IPS-18c (cell line): ENCODE data around the gene NHLH2.

Source experiments
- H3K4me3 ChIP-seq: 2 replicates; pipeline ENCODE4 v1.7.0; 2013; ENCODE audit warnings: low read depth, mild to moderate bottlenecking, low read length, moderate library complexity; ENCODE audit not compliant: insufficient read depth
- H3K9me3 ChIP-seq: one replicate; pipeline ENCODE4 v1.6.1; 2013; ENCODE audit warnings: mild to moderate bottlenecking, low read length, moderate library complexity; ENCODE audit not compliant: control insufficient read depth, insufficient read depth

The NHLH2 gene

DNA sequence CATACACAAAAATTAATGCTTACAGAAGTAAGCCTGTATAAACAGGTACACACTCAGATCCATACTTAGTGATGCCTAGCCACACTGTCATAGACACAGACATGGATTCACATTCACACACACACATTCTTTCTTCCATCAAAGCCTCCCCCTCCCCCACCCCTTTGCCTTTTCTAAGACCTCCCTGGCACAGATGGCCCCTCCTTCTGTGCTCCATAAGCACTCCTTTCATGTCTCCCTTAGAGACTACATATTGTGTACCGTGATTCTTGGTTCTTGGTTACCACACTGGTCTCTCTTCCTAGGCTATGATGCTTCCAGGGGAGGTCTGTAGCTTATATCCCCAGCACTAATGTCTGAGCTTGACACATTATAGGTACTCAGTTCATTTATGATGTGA is 2.0 kb upstream of the NHLH2 start:
- H3K4me3 ChIP-seq, result no peak overlapping the region

DNA sequence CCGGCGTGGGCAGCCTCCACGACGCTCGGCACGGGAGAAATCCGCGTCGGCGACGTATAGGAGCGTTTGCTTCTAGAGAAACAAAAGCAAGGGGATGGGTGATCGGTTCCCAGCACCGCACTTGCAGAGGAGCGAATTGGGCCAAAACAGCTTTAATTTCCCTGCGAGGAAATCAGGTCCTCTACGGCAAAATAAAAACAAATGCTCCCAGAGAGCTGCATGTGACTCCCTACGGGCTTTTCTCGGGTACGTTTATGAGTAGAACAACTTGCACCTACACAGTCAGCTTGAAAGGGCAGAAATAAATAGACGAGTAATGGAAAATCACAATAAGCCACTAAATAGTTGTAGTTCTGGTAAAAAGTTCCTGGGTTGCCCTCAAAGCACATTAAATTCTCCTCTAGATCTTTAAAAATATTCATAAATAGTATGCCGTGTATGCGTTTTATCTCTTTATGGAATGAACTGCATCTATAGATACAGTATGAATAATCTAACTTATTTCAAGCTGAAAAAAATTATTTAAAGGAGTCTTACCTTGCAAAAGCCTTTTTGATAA is 1.2 kb downstream of the NHLH2 start:
- H3K4me3 ChIP-seq, result peak overlapping the region; percentile 60
- no peaks in the 10 kb centered on the region for H3K9me3 ChIP-seq

More for the DNA sequence above, 2.0 kb upstream of the NHLH2 start:
- no peaks in the 10 kb centered on the region for H3K9me3 ChIP-seq

DNA sequence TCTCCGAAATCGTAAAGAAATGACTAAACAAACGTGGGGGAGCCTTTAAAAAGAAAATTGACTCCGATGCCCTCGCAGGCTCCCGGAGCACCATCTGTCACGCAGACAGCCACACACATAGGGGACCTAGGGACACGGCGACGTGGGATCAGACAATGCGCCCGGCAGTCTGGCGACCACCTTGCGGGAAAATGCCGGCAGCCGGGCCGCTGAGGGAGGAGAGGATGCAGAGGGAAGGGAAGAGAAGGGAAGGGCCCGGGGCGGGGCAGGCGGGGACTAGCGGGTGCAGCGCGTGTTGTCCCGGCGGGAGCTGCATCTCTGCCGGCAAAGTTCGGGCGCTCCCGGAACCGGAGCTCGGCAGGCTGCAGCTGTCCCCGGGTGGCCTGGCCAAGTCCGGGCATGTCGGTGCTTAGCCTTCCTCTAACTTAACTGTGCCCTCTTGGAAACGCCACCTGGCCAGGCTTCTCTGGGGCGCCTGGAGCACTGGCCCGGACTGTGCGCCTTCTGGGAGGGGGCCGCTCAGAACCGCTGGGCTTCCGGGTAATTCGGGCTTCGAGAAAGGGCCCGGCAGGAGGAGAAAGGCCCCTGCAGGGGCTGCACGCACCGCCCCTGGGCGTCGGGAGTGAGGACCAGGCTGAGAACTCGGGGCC is 1.8 kb downstream of the NHLH2 start:
- Histone ChIP-seq H3K9me3 (no peaks in the 10 kb centered on the region), H3K4me3 (peak overlapping the region; percentile 60)

DNA sequence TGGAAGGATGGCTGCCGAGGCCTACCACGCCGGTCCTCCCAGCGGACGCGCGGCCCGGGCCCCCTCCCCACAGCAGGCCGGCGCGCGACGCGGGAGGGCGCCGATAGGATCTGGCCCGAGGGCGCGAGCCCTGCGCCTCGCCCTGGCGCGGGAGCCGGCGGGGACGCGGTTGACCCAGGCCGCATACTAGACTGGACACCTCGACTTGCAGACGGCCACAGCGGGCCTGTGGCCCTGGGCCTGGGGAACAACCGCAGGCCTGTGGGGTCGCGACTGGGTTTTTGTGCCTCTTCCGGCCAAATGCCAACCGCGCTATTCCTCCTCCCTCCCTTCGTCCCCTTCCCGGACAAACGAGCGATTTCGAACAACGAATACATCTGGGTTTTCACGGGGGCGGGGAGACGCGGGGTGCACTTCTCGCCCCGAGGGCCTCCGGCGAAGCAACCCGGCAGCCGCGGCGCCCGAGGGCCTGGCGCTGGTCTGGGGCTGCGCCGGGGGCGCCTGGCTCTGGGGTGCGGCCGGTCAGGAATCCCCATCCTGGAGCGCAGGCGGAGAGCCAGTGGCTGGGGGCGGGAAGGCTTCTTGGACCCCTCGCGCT is 2.4 kb downstream of the NHLH2 start:
- Histone ChIP-seq H3K9me3 (no peaks in the 10 kb centered on the region), H3K4me3 (peak overlapping the region; percentile 60)

DNA sequence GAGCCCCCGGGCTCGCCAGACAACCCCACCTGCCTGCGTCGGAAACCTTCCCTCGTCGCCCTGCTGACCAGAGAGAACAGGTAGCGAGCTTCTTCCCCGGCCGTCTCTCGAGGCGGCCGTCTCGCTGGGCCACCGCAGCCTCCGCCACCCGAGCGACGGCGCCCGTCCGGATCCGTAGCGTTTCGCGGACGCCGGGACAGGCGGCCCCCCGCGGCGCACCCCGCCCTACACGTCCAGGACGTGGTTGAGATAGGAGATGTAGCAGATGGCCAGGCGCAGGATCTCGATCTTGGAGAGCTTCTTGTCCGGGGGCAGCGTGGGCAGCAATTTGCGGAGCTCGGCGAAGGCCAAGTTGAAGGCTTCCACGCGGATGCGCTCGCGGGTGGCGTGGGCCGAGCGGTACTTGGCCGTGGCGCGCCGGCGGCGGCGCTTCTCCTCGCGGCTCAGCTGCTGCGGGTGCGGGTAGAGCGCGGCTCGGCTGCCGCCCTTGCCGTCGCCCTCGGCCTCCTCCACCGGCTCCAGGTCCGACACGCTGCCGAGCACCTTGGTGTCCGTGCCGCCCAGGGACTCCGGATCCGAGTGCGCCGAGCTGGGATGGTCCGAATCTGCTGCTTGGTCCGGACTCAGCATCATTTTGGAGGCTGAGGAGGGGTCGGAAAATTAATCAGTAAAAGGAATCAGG is 3.0 kb downstream of the NHLH2 start:
- no peaks in the 10 kb centered on the region for H3K9me3 ChIP-seq
- H3K4me3 ChIP-seq, result peak overlapping the region; percentile 60; the same call in 1 of the 2 replicates

DNA sequence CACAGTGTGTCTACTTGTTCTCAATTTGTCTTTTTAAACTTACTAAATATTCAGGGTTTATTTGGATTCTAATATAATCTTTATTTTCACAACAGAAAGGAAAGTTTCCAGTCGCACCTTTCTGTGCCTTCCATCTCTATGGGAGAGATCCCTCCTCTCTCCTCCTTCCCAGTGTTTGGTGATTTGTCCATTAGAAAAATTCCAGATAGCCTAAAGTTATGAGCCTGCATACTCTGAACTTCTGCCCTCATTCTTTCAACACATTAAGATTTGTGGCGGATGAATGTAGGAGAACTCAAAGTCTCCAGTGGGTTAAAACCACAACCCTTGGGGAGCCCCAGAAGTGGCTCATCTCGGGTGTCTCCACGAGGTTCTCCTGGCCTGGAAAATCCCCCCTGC is 3.6 kb downstream of the NHLH2 start:
- Histone ChIP-seq H3K9me3 (no peaks in the 10 kb centered on the region), H3K4me3 (peak overlapping the region; percentile 60; the same call in 1 of the 2 replicates)

DNA sequence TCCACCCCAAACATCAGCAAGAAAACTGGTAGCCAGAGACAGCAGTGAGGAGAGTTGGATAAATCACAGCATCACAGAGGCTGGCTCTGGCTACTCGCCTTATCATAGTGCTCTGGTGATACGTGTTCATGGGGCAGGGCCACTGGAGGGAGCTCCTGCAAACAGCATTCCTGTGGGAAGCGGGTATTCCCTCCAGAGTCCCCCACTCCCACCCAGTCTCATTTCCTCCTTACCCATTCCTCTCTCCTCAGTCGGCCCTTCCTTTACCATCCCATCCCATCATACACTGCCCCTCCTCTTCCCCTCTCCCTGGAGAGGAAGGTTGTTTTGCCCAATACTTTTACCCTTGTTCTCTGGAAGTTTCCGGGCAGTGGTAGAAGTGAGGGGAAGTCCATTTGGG is 7.1 kb downstream of the NHLH2 start:
- Histone ChIP-seq H3K4me3 (no peak overlapping the region), H3K9me3 (no peaks in the 10 kb centered on the region)

DNA sequence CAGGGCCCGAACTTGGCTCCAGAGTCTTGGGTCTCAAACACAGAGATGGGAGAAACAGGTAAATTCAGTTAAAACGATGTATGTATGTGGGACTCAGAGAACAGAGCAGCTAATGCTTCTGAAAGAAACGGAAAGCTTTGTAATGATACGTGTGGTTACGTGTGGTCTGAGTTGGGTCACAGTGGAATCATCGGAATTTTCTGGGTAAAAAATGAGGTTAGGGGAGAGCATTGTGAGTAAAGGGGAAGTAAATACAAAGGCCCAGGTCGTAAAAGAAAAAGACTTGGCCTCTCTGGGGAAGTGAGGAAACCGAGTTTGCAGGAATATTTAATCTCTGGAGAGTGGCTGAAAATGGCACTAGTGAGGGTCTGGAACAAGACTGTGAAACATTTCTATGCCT is 8.3 kb downstream of the NHLH2 start:
- no peak overlapping the region for H3K4me3 ChIP-seq

DNA sequence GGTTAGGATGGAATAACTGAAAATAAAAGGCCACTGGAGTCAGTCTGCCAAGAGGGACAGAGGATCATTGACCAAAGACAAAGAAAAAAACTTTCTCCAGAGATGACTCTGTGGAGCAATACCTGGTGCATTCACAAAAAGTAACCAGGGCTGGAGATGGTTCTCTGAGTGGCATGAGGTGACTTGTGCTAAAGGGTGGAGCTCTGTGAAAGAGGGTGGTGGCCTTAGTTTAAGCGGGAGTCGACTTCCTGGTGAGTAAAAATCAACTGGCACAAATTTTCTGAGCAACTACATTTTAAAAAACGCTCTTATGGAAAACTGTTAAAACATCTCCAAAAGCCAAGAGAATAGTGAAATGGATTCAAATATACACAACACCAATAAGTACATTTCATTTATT is 10.0 kb downstream of the NHLH2 start:
- H3K4me3 ChIP-seq, result no peak overlapping the region
- no peaks in the 10 kb centered on the region for H3K9me3 ChIP-seq

More for the DNA sequence above, 8.3 kb downstream of the NHLH2 start:
- no peaks in the 10 kb centered on the region for H3K9me3 ChIP-seq

DNA sequence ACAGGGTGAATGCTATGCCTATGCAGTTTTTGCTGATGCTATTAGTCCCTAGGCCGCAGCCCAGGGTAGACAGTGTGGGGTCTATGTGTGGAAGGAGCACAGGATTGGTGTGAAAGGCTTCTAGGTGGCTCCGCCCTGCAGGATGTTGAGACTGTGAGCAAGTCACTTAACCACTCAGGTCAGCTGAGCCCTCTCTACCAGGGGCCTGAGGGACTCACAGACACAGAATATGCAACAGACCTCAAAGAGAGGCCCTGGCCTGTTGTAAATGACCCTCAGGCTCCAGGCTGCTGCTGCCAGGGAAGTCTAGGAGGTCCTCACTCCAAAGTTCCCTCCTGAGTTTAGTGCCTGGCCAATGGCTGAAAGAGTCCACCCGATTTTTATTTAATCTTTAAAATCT is 11.0 kb downstream of the NHLH2 start:
- Histone ChIP-seq H3K4me3 (no peak overlapping the region), H3K9me3 (no peaks in the 10 kb centered on the region)

DNA sequence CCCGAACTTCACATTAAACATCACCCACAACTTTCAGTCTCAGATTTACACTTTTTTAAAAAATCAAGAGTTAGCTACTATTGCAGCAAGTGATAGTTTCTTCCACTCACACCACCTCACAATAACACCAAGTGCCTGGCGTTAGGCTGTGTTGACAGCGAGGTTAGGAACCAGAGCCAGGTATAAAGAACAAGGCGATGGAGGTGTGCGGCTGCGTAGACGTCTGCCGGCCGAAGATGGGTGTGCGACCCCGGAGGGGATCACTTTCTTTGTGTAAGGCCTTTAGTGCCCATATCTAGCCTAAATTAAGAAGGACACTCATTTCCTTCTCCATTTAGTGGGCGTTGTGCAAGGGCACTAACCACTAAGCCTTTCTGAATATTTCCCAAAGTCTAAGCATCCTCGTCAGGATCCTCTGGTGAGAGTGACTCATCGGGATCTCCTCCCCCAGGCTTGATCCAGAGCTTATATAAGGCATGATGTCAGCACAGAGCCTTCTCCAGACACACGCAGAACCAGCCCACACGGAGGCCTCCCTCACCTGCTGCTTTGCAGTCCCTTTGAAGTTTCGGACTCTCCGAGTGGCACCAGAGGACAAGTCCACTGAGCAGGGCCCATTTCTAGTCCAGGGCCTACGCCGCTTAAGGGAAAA is 11.8 kb downstream of the NHLH2 start:
- Histone ChIP-seq H3K9me3 (no peaks in the 10 kb centered on the region), H3K4me3 (peak overlapping the region; percentile 36; the same call in 1 of the 2 replicates)

DNA sequence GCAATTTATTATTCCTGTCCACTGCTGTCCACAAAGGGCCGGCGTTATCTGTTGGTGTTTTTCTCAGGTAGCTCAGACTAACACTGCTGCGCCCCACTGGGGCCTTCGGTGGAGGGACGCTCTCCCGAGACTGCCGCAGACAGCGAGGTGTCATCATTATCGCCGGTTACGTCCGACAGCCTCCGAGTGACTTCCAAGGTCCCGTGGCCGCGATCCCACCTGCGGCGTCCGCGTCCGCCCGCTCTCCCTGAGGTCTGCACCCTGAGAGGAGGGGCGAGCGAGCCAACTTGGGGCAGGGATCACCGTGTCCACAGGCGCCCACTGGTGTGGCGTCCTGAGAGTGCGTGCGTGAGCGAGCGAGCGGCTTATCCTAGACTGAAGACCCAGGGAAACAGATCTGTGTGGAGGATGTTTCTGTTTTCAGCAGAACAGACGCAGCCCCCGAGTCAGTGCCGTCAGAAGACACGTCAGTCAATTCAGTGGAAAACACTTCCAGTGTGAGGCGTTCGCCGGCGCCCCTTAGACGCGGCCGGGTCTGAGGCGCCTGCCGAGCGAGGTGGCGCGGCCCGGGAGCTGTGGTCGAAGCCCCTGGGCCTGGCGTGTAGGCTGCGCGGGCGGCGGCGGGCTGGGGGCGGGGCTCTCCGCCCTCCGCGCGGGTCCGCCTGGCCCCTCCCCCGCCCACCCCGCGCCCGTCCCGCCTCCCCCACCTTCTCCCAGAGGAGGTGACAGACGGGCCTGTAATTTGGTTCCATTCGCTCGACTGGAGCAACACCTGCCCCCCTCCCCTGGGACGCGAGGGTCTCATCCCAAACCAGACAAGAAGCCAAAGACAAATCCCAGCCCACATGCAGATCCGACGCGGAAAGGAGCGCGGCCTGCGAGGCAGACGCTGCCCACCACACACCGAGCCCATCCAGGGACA is 12.6 kb downstream of the NHLH2 start:
- H3K4me3 ChIP-seq, result peak overlapping the region; percentile 64
- H3K9me3 ChIP-seq, result no peaks in the 10 kb centered on the region

DNA sequence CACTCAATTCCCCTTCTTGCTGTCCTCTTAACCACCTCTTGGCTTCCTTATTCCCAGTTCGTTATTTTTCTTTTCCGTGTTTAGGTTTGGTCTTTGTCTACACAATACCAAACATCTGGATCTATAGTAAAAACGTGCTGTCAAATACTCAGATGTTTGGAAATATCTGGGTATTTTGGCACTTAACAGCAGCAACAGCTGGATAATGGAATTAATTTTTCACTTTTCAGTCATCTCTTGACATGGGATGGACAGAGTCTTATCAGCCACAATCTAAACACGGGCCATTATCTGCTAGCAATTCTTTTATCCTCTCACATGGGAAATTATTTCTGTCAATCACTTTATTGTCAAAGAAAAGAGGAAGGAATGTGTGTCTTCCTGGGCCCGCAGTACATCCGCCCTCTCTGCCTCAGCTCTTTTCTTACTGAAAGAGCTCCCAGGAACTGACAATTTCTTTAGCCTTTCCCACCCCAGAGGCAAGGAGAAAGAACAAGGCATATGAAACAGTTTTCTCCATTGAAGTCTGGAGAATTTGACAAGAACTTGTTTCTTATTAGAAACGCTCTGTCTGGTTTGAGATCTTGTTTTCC is 13.4 kb downstream of the NHLH2 start:
- Histone ChIP-seq H3K9me3 (no peaks in the 10 kb centered on the region), H3K4me3 (peak overlapping the region; percentile 64)

DNA sequence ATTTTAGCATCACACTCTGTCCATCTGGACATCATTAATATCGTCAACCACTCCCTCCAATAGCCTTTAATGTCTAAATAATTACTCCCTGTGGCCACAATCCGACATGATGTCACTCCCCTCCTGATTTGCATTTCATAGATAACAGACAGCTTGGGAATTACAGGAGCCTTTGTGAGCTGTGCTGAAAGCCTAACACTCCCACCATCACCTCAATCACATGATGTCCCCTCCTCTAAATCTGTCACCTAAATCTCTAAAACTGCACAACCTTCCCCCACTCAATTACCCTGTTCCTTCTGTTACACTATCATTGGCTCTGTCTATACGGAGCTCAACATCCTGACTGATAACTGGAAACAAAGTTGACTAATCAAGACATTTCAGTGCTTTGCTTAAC is 14.3 kb downstream of the NHLH2 start:
- no peak overlapping the region for H3K4me3 ChIP-seq
- no peaks in the 10 kb centered on the region for H3K9me3 ChIP-seq

DNA sequence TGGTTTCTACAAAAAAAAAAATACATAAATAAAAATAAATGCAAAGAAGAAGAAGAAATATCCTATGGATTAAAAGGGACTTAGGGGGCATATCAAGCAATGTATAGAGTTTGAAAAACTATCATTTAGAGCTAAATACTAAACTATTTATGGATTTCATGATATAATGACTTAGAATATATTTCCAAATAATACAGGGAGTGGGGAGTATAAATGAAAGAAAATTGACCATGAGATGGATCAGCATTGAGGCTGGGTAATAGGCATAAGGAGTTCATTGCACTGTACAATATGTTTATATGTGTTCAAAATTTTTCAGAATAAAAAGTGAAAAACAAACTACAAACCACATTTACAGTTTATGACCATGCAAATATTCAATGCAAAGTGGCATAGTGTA is 18.8 kb downstream of the NHLH2 start:
- Histone ChIP-seq H3K4me3 (no peak overlapping the region), H3K9me3 (no peaks in the 10 kb centered on the region)

DNA sequence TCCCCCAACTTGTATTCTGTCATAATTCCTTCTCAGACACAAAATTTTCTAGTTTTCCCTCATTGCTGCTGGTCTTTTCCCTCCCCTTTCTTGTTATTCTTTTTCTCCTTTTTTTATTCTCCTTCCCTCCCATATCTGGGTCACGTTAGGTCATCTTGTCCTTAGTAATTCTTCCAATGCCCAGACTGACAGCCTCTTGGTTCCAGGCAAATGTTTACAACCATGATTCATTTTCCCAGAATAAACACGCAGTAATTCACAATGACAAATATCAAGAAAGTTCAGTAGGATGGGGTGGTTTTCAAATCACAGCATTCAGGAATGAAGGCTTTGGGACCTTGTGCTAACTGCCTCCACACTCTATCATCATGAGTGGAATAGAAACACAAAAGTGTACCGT is 25.2 kb downstream of the NHLH2 start:
- H3K9me3 ChIP-seq, result no peaks in the 10 kb centered on the region
- H3K4me3 ChIP-seq, result no peak overlapping the region
